NCI-H345 treated with DMSO at 0.1 percent for 48 hours (cell line): Measurements from ENCODE around the gene YOD1.

Source experiments
- DNase-seq: peaks from one replicate; lab custom pipeline; 2025; ENCODE audit not compliant: unreplicated experiment; lab: John Stamatoyannopoulos, UW

The YOD1 gene

DNA sequence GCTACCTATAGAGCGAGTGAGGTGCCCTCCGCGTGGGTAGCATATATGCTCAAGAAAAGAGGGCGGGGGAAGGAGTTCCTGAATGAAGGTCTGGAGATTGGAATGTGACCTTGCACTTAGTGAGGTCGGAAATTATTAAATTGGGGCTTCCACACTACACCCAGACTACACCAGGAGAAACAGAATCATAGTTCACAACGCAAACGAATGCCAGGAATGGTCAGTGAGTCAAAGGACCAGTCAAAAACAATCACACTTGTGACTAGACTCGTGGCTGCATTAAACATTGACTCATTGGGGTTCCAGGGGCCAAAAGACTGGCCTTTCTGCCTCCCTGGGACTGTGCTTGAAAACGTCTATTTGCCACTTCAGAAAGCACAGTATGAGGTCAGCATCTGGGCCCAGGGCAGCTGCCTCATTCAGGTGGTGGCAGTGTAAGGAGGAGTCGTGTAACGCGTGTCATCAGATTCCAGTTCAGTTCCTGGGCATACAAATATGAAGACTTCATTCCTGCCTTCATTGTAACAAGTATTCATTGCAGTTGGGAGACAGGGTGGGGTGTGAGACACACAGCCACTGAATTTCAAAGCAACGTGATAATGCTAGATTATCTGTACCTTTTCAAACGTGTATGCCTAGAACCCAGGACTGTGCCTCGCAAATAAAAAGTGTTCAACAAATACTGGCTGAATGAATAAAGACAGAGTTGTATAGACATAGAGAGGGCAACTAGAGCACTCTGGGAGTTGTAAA, at the start of gene YOD1:
TSS of gene YOD1 (minus strand) at position 18 of the 753 bp plus-strand sequence. CDS start 178 bp downstream, outside the sequence.
- DNase-seq: peak; percentile 43

DNA sequence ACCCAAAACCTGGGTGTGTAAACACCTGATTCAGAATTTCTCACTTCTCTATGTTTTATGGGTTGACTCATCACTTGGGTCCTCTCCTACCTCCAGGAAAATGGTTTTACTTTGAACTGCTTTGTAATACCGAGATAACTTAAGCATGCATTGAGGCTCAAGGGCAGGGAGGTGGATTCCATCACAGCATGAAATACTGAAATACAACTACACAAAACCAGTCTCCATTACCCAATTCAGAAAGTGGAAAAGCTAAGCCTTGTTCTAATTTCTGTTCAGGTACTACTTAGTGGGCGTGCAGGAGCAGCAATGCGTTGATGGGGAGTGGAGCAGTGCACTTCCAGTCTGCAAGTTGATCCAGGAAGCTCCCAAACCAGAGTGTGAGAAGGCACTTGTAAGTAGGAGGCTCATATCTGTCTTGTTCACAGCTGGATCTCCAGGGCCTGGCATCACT, 46.9 kb upstream of the YOD1 start:
- DNase-seq: no peak

DNA sequence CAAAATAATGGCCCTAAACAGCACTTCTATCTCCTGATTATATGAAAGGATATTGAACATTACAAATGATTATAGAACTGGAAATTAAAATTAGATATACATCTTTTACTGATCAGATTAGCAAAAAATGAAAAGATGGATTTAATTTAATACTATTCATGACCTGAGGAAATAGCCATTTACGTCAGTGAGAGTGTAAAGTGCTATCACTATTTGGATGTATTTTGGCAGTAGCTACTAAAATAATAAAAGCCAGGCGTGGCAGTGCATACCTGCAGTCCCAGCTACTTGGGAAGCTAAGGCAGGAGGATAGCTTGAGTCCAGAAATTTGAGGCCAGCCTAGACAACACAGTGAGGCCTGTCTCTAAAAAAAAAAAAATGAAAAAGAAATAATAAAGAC, 42.9 kb upstream of the YOD1 start:
- no peak for DNase-seq

DNA sequence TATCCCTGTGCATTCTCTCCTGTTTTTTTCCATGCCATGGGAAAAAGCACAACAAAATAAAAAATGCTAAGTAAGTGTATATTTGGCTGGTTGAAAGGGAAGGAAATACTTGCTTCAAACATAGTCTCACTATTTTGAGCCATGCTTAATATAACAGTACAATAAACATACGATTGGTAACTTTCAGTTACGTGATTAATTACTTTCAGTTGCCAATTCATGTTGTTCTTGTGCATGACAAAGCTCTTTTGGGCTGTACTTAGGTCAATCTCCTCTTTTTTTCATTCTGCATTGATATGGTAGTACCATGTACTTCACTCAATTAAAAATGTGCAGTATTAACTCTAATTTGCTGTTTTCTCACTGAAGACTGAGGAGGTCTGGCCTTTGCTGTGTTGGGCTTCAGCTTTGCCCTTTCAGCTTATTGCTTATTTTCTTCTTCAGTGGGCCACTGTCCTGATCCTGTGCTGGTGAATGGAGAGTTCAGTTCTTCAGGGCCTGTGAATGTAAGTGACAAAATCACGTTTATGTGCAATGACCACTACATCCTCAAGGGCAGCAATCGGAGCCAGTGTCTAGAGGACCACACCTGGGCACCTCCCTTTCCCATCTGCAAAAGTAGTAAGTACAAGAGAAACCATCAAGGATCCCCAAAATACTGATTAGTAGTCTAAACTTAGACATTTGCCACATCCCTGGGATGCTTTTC, 40.3 kb upstream of the YOD1 start:
- no peak for DNase-seq

DNA sequence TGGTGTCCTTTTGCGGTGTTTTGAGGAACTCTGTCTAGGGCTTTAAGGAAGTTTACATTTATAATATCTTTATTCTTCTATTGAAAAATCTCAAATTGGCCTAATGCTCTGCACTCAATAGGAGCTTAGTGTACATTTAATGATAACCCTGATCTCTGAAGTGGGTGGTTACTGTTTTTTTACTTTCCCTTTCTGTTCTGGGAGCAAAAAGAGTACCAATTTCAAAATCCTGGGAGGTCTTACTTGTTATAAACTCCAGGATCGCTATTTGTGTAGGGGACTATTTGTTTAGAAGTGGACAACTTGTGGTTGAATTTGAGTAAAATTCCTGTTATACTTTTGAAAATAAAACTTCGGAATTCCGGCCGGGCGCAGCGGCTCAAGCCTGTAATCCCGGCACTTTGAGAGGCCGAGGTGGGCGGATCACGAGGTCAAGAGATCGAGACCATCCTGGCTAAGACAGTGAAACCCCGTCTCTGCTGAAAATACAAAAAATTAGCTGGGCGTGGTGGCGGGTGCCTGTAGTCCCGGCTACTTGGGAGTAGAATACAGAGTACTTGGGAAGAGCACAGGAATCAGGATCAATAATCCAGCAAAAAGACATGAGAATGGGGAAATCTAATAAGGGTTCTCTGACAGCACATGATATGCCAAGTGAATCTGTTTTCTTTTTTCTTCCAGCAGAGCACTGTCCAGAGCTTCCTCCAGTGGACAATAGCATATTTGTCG, 38.8 kb upstream of the YOD1 start:
- no peak for DNase-seq

DNA sequence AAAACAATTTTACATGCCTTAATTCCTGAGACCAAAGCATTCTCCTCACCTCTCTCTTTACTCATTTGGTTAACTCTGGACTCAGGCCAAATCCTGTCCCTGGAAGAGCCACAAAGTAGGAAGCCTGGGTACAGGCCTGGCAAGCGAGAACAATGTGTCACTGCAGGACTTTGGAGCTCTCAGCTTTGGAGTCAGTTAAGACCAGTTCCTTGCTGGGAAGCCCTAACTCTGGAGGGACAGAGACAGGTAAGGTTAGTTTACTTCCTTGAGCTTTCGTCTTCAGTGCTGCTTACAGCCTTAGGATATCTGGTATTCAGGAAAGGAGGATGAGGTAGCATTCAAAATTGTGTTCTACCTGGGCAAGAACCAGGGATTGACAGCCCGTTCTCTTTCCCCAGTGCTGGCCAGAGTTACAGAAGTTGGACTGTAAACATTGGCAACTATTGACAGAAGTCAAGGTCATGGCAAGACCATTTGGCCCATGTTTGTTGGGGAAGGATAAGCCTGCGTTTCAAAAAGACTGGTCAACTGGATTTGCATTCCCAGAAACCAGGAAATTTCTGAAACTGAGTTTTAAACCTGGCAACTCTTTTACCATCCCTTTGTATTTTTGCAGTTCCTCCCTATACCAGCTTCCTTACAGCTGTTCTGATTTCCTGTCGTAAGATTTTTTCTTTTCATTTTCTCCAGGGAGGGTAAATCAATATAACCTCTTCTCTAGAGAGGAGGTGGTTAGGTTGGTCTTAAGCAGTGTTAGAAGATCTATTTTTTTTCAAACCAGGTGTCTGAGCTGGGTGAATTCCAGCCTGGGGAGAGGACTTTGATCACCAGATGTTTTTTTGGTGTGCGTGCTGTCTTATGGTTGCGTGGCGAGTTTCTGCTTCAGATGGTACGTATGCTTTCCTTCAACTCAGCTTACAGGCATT, 38.0 kb upstream of the YOD1 start, which contains the start of gene C4BPB:
TSS of gene C4BPB (plus strand) at position 160 of the 926 bp plus-strand sequence. CDS start at position 832, 672 bp downstream.
- no peak for DNase-seq

DNA sequence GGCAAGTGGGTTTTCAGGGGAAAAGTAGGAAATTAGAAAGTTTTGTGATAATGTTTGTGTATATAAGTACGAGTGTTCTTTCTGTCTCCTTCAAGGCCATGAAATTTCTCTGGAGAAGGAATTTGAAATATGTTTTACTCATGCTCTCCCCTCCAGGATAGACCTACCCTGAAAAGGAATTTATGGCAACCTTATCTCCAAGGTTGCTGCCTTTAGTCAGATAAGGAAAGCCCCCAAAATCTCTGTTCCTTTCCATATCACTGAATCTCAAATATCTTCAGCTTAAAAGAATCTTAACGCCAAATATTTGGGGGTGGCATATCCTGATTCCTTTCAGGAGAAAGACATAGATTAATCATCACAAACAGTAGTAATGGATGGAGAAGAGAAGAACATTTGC, 37.2 kb upstream of the YOD1 start:
- no peak for DNase-seq

DNA sequence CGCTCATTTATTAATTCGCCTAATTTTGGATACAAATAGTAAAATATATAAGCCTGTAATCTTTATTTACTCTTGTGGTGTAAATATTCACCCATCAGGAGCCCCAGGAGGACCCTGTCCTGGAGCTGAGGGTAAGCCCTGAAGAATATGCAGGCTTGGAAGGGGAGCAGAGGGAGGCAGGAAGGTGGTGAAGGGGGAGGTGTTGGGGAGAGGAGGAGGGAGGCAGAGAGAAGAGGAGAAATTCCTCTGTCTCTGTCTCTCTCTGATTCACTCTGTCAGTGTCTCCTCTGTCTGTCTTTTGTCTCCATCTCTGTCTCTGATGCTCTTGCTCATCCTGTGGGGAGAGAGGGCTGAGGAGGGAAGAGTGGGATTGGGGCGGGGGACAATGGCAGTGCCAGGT, 34.9 kb upstream of the YOD1 start:
- DNase-seq: no peak

DNA sequence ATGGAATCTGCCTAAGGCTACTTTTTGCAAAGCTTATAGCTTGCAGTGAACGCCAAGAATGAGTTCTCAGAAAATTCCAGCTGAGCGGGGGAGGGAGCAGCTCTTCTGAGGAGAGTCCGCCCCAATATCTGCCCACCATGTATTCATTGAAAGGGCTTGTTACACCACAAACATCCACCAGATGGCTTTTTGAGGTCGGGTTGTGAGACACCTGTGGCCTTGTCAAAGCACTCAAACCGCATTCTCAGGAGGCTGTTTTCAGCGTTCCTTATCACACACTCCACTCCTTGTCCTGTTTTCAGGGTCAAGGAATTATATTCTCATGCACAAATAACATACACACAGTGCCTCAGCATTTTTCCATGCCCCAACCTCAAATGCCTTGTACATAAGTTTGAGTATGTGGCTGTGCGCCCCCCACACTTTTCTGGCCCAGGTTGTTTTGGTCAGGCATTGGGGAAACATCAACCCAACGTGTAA, 33.7 kb upstream of the YOD1 start:
- peak; percentile 41 for DNase-seq

DNA sequence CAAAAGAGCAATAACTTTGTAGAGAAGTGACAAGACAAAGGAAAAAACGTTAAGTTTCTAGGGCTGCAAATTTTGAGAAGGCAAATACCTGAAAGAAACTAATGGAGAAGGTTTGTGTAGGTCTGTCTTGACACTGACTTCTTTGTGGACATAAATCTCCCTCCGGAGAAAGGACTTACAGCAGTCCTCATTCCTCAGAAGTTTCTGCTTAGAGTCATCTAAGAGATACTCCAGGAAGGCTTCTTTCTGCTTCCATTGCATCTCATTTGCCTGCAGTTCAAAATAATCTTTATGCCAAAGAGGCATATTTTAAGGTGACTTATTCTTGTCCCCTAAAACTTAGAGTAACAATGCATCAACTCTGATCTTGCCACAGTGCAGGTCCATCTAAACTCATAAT, 33.2 kb upstream of the YOD1 start:
- DNase-seq: no peak

DNA sequence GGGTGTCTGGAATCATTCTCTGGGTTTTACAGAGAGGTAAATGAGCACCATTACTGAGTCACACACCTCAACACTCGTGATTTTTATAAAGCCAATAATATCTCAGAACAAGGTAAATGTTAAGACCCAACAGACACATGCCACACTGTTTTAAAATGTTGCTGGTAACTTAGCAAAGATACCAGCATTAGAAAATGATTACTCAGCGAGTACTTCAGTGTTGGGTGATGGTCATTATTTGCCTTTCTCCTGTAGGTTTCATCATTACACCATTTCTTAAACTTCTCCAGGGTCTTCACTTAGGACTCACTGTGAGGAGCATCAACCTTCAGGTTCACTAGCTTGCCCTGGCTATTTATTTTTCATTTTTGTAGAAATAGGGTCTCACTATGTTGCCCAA, 30.8 kb upstream of the YOD1 start:
- DNase-seq: no peak

DNA sequence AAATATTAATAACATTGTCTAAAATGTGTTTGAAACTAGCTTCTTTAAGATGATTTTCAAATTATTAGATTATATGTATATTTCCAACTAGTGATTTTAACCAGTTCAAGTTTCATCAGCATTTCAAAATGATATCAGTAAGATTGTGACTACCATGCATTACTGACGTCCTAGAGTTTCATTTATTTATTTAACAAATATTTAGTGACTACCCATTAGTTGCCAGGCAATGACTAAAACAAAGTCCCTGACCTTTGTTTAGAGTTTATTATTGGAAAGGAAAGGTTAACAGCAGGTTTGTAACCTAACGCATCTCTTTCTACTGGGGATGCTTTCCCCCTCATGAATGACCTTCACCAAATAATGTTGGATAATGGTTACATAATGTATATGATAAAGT, 30.1 kb upstream of the YOD1 start:
- DNase-seq: no peak

DNA sequence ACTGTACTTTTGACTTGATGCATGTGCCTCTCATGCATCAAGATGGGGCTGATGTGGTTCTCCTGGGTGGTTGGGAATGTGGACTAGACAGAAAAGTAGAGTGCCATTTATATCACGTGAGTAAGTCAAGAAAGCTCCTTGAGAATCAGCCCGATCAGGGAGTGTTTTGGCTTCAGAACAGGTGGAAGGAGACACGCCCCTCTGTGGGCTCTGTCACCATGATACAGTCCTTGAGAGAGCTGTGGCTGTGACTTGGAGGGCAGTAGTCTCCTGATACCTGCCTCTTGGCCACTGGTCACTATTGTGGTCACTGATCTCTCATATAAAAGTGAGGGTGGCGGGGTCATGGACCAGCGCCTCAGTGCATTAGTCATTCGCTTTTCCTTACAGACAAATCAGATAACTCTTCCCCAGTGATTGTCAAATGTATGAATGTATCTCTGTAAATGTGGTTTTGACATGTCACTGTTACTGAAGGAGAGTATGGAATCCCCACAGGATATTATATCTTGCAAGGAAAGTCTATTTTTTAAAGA, 28.8 kb upstream of the YOD1 start:
- DNase-seq: no peak

DNA sequence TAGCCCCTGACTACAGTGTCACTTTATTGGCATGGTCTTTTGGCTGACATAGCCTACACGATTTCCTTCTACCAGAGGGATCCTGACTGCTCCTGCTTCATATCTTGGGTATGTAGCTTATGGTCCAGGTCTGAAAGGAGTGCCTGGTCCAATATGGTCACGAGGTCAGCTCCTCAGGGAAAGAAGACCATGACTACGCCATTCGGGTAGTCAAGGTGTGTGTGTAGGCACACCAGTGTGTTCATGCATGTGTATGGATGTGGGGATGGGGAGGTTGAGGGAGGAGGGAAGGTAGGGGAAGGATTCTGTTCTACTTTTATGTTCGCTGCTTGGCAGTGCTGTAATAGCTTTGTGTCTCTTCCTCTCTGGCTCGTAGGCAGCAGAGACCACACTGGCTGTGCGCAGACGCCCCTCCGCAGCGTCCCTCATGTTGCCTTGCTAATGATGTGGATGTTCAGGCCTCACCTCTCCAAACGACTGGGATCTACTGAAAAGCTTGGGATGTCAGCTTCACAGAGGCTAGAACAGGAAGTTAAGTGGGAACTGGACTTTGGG, 27.6 kb upstream of the YOD1 start:
- no peak for DNase-seq

DNA sequence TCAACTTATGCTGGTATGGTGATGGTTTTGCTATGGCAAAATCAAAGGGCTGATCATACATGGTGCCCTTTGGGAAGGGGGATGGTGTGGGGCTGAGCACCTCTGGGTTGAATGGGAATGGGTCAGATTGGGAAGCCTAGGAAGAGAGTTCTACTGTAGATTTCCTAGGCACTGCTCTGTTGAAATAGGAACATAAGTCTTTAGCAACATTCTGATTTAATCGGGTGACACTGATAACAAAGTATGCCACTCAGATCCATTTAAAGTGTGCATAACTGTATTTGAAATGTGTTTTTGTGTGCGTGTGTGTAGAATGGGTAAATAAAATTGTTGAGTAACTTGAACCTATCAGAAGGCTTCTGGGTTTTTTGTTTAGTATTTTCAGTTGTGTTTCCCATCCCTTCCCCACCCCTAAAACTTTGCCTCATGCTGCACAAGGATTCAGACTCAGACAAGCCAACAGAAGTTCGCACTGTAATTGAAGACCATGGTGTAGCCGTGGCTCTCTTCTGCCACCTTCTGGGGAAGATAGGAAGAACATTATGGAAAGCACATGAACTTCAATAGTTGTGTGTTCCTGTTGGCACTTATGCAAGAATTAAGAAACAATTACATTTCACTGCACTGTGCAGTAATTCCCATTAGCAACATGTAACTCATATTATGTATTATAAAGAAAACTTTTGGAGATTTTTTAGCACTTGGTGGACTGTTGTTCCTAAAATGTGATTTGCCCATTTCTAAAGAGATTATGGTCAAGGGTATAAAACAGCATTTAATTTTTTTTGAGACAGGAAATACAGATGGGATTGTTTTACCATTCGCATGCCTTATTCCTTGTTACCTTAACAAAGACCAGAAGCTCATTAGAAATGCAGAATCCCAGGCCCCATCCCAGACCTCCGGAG, 26.7 kb upstream of the YOD1 start:
- DNase-seq: peak; percentile 43

DNA sequence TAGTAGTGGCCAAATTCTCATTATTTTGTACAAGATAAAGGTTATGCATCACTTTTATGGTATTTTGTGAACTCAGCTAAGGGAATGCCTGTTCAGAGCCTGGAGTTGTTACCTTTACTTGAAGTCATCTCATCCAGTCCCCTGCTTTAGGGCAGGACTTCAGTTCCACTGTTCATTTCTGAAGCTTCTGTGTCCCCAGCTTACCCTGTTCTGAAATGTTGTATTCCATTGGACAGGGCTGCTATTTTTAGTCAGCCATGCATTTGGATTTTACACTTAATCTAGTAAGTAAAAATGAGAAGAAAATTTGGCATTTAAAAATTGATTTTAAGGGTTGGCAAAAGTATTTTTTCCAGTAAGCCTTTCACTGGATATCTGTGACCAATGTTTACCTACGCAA, 26.0 kb upstream of the YOD1 start:
- no peak for DNase-seq

DNA sequence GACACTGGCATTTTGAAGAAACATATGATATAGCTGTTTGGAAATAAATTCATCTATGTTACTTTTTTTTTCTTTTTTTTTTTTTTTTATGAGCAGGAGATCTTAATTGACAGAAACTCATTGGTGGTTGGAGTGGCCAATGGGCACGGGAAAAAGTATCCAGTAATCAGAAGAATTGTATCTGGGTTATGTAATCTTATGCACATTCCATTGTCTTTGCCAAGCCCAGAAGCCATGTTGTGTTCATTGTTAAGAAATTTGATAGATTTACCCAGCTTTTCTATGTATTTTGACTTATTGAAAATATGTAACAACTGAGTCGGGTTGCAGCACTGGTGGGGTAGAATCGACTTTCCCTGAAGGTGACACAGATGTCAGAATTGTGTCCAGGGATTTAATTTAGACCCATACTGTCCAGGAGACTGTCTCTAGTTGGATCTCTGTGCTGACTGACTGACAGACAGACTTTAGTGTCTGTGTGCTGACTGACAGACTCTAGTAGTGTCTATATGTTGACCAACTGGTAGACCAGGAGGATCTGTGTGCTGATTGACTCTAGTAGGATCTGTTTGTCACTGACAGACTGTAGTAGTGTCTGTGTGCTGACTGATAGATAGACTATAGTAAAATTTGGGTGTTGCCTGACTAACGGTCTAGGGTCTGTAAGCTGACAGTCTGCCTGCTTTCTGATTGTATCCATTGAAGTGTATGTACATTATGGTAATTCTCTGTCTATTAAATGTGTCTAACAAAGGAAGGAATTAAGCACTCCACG, 25.4 kb upstream of the YOD1 start:
- no peak for DNase-seq
